Measurements from ENCODE around the gene ZNF567. TPM values are rescaled to one million over a fixed set of nuclear protein-coding genes. Genes with fewer than 3 reads are reported as not detected.

The ZNF567 gene
- total RNA-seq, 4 donors from 2014 or later = 5.8 to 11.7 (median 9.6) TPM

DNA sequence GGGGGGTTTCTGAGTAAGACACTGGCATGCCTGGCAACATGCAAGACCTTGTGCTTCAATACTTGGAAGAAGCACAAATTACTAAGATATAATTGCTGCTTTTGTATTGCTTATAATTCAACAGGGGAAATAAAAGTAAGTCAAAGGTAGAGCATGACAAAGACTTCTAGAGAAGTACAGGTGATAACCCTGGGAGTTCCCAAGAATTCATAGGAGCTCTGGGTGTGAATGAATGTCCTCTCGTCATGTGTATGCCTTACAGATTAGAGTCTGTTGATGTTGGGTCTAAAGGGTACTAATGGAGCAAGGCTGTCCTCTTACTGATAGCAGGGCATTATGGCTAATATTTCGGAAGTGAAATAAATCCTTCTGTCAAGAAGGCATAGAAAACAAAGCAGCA lies 13.2 kb upstream of the ZNF567 start:
- TF ChIP-seq, protein P1, sequence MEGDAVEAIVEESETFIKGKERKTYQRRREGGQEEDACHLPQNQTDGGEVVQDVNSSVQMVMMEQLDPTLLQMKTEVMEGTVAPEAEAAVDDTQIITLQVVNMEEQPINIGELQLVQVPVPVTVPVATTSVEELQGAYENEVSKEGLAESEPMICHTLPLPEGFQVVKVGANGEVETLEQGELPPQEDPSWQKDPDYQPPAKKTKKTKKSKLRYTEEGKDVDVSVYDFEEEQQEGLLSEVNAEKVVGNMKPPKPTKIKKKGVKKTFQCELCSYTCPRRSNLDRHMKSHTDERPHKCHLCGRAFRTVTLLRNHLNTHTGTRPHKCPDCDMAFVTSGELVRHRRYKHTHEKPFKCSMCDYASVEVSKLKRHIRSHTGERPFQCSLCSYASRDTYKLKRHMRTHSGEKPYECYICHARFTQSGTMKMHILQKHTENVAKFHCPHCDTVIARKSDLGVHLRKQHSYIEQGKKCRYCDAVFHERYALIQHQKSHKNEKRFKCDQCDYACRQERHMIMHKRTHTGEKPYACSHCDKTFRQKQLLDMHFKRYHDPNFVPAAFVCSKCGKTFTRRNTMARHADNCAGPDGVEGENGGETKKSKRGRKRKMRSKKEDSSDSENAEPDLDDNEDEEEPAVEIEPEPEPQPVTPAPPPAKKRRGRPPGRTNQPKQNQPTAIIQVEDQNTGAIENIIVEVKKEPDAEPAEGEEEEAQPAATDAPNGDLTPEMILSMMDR (IDR thresholded peaks at IDR 0.05; ENCODE audit: low read depth) = no peak

DNA sequence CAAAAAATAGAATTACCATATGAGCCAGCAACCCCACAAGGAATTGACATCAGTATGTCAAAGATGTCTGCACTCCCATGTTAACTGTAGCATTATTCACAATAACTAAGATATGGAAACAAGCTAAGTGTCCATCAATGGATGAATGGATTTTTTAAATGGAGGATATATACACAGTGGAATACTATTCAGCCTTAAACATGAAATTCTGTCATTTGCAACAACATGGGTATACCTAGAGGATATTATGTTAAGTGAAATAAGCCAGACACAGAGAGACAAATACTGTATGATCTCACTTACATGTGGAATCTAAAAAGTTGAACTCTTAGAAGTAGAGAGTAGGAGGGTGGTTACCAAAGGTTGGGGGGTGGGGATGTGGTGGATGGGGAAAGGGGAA lies 8.0 kb upstream of the ZNF567 start:
- TF ChIP-seq, protein P1 (IDR thresholded peaks at IDR 0.05; ENCODE audit: low read depth) = no peak

DNA sequence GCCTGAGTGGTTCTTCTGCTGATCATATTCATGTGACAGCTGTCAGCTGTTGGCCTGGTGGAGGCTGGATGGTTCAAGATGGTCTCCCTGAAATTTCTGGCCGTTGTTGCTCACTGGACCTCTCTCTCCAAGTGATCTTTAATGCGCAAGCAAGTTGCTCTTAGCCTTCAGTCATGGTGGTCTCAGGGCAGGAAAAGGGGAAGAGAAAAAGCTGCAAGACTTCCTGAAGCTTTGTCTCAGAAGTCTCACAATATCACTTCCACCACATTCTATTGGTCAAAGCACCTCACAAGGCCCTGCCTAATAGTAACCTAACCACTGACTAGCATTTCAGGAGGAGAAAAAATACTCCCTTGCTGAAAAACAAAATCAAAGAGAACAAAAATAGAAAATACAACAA lies 1.6 kb upstream of the ZNF567 start:
- TF ChIP-seq, protein P1 (IDR thresholded peaks at IDR 0.05; ENCODE audit: low read depth) = no peak

DNA sequence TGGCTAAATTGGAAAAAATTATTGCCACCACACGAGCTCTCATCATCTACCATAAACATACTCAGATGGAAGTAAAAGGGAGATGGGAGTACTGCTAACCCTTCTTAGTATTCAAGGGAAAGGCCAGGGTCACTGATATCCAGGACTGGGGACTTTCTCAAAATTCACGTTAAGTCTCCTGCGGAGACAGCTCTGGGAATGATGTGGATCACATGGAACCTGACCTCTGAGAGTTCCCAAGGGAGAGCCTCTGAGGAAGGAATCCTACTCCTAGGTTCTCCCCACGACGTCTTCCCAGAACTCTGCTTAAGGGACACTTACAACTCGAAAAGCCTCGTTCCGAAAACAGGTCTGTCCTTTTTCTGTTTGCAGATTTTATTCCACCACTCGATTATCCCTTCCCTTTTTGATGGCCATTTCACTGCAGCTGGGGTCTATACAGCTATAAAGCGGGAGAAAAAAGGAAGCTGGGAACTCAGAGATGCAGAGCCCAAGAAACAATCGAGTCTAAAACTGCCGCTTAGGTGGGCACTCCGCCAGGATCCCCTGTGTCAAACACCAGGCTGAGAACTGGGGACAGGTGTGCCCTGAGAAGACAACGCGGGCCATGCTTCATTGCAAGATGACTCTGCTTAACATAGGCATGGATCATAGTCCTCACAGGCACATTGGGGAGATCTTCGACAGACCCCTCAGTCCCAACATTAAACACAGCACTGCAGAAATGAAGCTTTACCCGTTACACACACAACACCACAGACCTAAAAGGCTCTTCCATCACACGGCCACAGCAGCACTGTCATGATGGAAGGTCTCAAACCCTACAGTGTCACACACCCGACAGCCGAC lies 823 bp upstream of the ZNF567 start:
- TF ChIP-seq, protein P1 (IDR thresholded peaks at IDR 0.05; ENCODE audit: low read depth) = no peak

DNA sequence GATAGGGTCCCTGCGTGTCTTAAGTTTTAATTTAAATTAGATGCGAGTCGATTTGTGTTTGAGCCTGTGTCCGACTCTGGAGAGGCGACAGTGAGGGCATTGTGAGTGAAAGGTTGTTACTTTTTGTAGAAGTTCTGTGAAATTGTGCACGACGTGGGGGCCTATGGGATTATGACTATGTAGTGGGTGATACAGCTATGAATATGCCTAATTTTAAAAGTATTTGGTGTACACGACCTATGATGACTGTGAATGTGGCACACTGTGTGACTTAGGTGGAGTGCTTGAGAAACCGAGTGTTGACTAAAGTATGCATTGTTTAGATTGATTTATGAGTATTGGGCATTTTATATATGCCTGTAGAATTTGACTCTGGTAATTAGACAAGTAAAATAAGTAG lies 646 bp downstream of the ZNF567 start:
- TF ChIP-seq, protein P1 (IDR thresholded peaks at IDR 0.05; ENCODE audit: low read depth) = no peak

DNA sequence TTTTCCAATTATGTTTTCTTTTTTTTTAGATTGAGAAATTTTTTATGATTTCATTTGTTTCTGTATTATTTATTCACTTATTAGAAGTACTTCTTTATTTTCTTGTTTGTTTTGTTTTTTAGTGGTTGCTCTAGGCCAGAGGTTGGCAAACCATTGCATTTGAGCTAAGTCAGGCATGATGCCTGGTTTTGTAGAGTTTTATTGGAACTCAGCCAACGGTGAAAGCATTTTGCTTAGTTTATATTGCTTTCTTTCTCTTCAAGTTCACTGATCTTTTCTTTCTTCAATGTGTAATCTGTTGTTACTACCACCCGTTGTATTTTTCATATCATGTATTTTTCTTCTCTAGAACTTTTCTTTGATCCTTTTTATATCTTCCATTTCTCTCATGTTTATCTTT lies 19.7 kb downstream of the ZNF567 start:
- TF ChIP-seq, protein P1 (IDR thresholded peaks at IDR 0.05; ENCODE audit: low read depth) = no peak

DNA sequence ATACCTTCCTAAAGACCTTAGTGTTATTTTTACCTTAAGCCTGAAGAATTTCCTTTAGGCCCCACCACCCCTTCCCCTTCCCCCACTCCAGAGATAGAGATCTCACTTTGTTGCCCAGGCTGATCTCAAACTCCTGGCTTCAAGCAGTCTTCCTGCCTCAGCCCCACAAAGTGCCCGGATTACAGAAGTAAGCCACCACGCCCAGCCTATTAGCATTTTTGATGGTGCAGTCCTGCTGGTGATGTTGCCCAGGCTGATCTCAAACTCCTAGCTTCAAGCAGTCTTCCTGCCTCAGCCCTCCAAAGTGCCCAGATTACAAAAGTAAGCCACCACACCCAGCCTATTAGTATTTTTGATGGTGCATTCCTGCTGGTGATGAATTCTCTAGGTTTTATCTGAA lies 22.0 kb downstream of the ZNF567 start:
- TF ChIP-seq, protein P1 (IDR thresholded peaks at IDR 0.05; ENCODE audit: low read depth) = no peak
